ENCODE results near the gene KRTAP16-1. TPM values are rescaled to one million over a fixed set of nuclear protein-coding genes. Genes with fewer than 3 reads are reported as not detected.

The KRTAP16-1 gene
- total and polyA plus RNA-seq, 2 of the 13 experiments (the other 11 are each of a cell fraction or from before 2014, with no cell fraction given) = not detected

- CTCF ChIA-PET (ENCODE audit: low intra/inter-chr PET ratio, low total read pairs) = no interaction called here
- BruUV-seq (replicated peaks) = no TSS peak
- ATAC-seq = no peak
Measured at GRCh38 chr17:41265078-41265477, 44.0 kb downstream of the KRTAP16-1 start, which contains the start of gene KRTAP9-6. TSS of gene KRTAP9-6 (plus strand) at chr17:41265378. CDS start at chr17:41265378, 0 bp downstream.

More at GRCh38 chr17:41265078-41265477, 44.0 kb downstream of the KRTAP16-1 start, which contains the start of gene KRTAP9-6:
- POLR2A ChIA-PET = no interaction called here
- H3K27me3 ChIP-seq (ENCODE audit: control insufficient read depth in 1 of 2, insufficient read depth in 2 of 2, low read length in 2 of 2) = no peaks in the 10 kb centered on the region; a peak in 1 of 5 replicates
- H3K4me3 ChIP-seq (replicated peaks in 1 of 3; ENCODE audit: insufficient read depth in 1 of 3, low read depth in 2 of 3, low read length in 3 of 3) = no peak within 1 kb of the TSS
- H2AFZ ChIP-seq (ENCODE audit: low read length) = no peak within 1 kb of the TSS
- H3K79me2 ChIP-seq (ENCODE audit: insufficient read depth, low read length) = no peaks in the 10 kb centered on the region
- H3K4me2 ChIP-seq (ENCODE audit: low read depth, low read length) = no peak within 1 kb of the TSS
- no peak for FAIRE-seq
- no peak for DNase-seq (ENCODE audit: low spot score)
- in situ Hi-C loops (cut with HindIII; ENCODE audit: extremely low pct_ligation_motif_present, low pct_unique_long_range_greater_than_20kb) (no loop called here), intact Hi-C loops (cut with micrococcal nuclease; ENCODE audit: unreplicated experiment) (no loop called here)
- no peak within 1 kb of the TSS for H3K9ac ChIP-seq (ENCODE audit: insufficient read depth, low read depth, low read length)
- TF ChIP-seq LBX2 (CRISPR knock-in tag; IDR thresholded peaks at IDR 0.05; ENCODE audit: borderline replicate concordance) (no peak), KDM3A (CRISPR knock-in tag; IDR thresholded peaks at IDR 0.05; ENCODE audit: low read depth) (no peak), ZNF280D (CRISPR knock-in tag; IDR thresholded peaks at IDR 0.05) (no peak)
- no peaks in the 10 kb centered on the region for H3K9me3 ChIP-seq (ENCODE audit: low read length)
- no peaks in the 10 kb centered on the region for H3K36me3 ChIP-seq (replicated peaks in 1 of 2; ENCODE audit: control insufficient read depth in 1 of 2, insufficient read depth in 2 of 2, low read length in 2 of 2)
- H3K27ac ChIP-seq (ENCODE audit: extremely low read length, insufficient read depth, low read length) = no peak within 1 kb of the TSS
- WGBS (ENCODE audit: low lambda C conversion rate) = 0% methylated on average over 2 of the region's 2 CpGs
- no peaks in the 10 kb centered on the region for H3K4me1 ChIP-seq (ENCODE audit: insufficient read depth, low read length)
- H4K20me1 ChIP-seq (ENCODE audit: insufficient read depth, low read length) = no peaks in the 10 kb centered on the region

Measured in HepG2 (cell line).